ENCODE results near the gene DNM3. TPM values are rescaled to one million over a fixed set of nuclear protein-coding genes. Genes with fewer than 3 reads are reported as not detected.

The DNM3 gene
- total RNA-seq, 1 experiment from 2014 or later: 0.11 TPM

DNA sequence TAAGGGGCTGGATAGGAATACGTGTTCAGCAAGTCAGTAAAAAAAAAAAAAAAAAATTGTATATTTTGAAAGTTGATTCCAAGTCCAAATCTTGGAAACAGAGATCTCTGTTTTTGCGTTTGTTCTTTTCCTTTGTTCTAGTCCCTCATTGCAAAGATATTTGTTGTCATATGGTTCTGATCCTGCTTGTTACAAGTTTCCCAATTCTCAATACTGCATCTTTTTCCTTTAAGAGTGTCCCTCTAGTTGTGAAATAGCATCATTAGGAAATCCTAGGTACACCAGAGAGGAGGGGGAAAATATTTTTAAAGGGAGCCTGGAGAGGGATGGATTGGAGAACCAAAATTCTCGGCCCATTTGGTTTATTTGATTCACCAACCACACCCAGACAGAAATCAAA lies 426.9 kb downstream of the DNM3 start:
- Mint-ChIP-seq H3K36me3 (ENCODE audit: insufficient read depth, unreplicated experiment) (no peaks in the 10 kb centered on the region), H3K4me3 (ENCODE audit: unreplicated experiment) (no peak overlapping the region), H3K4me1 (ENCODE audit: low read depth, unreplicated experiment) (no peaks in the 10 kb centered on the region), H3K9me3 (ENCODE audit: unreplicated experiment) (no peaks in the 10 kb centered on the region), H3K27ac (ENCODE audit: unreplicated experiment) (no peak overlapping the region), H3K27me3 (ENCODE audit: insufficient read depth, unreplicated experiment) (no peaks in the 10 kb centered on the region)
- ChIA-PET POLR2A (no interaction called here), CTCF (no interaction called here)
- no peak for DNase-seq
- intact Hi-C loops (cut with micrococcal nuclease; ENCODE audit: unreplicated experiment): loop anchor here (5.0 kb wide), 1 partner anchor 129 kb away; no protein-coding TSS in a partner anchor
- Histone ChIP-seq H3K27me3 (replicated peaks; ENCODE audit: control insufficient read depth, insufficient read depth, low read length) (no peaks in the 10 kb centered on the region), H3K4me1 (no peaks in the 10 kb centered on the region), H3K9me3 (no peaks in the 10 kb centered on the region; the same call in 1 of the 2 replicates), H3K4me3 (ENCODE audit: low read depth, low read length) (no peak overlapping the region), H3K36me3 (ENCODE audit: control insufficient read depth, insufficient read depth, low read length) (no peaks in the 10 kb centered on the region)
- BruUV-seq (replicated peaks): no TSS peak
- TF ChIP-seq, protein P1, sequence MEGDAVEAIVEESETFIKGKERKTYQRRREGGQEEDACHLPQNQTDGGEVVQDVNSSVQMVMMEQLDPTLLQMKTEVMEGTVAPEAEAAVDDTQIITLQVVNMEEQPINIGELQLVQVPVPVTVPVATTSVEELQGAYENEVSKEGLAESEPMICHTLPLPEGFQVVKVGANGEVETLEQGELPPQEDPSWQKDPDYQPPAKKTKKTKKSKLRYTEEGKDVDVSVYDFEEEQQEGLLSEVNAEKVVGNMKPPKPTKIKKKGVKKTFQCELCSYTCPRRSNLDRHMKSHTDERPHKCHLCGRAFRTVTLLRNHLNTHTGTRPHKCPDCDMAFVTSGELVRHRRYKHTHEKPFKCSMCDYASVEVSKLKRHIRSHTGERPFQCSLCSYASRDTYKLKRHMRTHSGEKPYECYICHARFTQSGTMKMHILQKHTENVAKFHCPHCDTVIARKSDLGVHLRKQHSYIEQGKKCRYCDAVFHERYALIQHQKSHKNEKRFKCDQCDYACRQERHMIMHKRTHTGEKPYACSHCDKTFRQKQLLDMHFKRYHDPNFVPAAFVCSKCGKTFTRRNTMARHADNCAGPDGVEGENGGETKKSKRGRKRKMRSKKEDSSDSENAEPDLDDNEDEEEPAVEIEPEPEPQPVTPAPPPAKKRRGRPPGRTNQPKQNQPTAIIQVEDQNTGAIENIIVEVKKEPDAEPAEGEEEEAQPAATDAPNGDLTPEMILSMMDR (IDR thresholded peaks at IDR 0.05; ENCODE audit: insufficient read depth in 1 of 2, low read depth in 1 of 2, low read length in 1 of 2, severe bottlenecking in 1 of 2, unreplicated experiment in 1 of 2): no peak

DNA sequence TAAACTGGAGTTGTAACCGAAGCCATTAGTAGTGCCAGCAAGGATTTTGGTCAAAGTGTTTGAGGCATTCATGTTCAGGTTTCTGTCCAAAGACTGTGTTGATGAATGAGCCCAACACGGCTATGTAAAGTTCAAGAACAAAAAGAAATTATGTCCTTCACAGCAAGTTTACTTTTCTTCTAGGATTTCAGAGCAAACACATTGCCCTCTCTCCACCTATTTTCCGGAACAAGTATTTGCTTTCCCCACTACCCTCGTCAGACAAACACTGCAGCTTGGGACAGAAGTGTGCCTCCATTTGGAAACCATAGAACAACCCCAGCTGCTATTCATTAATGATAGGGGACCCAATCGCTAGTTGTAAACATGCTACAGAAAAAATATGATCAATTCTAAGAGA lies 427.8 kb downstream of the DNM3 start:
- Histone ChIP-seq H3K4me3 (ENCODE audit: low read depth, low read length) (no peak overlapping the region), H3K4me1 (no peaks in the 10 kb centered on the region), H3K36me3 (ENCODE audit: control insufficient read depth, insufficient read depth, low read length) (no peaks in the 10 kb centered on the region), H3K27me3 (replicated peaks; ENCODE audit: control insufficient read depth, insufficient read depth, low read length) (no peaks in the 10 kb centered on the region), H3K9me3 (no peaks in the 10 kb centered on the region; the same call in 1 of the 2 replicates)
- no peaks in the 10 kb centered on the region for H3K27me3 Mint-ChIP-seq (ENCODE audit: insufficient read depth, unreplicated experiment)
- no peak overlapping the region for H3K27ac Mint-ChIP-seq (ENCODE audit: unreplicated experiment)
- BruUV-seq (replicated peaks): no TSS peak
- intact Hi-C loops (cut with micrococcal nuclease; ENCODE audit: unreplicated experiment): loop anchor here (5.0 kb wide), 1 partner anchor 128 kb away; no protein-coding TSS in a partner anchor
- ChIA-PET POLR2A (no interaction called here), CTCF (no interaction called here)
- H3K9me3 Mint-ChIP-seq (ENCODE audit: unreplicated experiment): no peaks in the 10 kb centered on the region
- no peaks in the 10 kb centered on the region for H3K4me1 Mint-ChIP-seq (ENCODE audit: low read depth, unreplicated experiment)
- no peaks in the 10 kb centered on the region for H3K36me3 Mint-ChIP-seq (ENCODE audit: insufficient read depth, unreplicated experiment)
- TF ChIP-seq, protein P1 (IDR thresholded peaks at IDR 0.05; ENCODE audit: insufficient read depth in 1 of 2, low read depth in 1 of 2, low read length in 1 of 2, severe bottlenecking in 1 of 2, unreplicated experiment in 1 of 2): no peak
- DNase-seq: no peak
- no peak overlapping the region for H3K4me3 Mint-ChIP-seq (ENCODE audit: unreplicated experiment)

DNA sequence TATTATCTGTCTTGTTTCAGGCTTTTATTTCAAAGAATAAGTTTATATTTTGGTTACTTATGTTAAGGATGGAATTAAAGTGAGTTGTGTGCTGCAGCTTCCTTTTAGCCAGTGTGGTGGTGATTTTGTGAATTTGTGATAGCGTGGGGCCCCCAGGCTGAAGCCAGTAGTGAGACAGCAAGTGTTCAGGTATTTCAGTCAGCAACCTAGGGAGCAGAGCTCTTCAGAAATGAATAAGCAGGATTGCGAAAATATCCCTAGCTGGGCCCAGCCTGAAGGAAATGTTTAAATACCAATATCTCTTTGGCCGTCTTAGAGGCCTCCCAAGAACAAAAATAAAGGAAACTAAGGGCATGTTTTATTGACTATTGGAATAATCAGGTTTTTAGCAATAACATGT lies 428.3 kb downstream of the DNM3 start:
- H3K4me1 Mint-ChIP-seq (ENCODE audit: low read depth, unreplicated experiment): no peaks in the 10 kb centered on the region
- no peaks in the 10 kb centered on the region for H3K27me3 ChIP-seq (replicated peaks; ENCODE audit: control insufficient read depth, insufficient read depth, low read length)

More for the DNA sequence above, 428.3 kb downstream of the DNM3 start:
- intact Hi-C loops (cut with micrococcal nuclease; ENCODE audit: unreplicated experiment): loop anchor here (5.0 kb wide), 1 partner anchor 128 kb away; no protein-coding TSS in a partner anchor
- Histone ChIP-seq H3K9me3 (no peaks in the 10 kb centered on the region; the same call in 1 of the 2 replicates), H3K4me3 (ENCODE audit: low read depth, low read length) (no peak overlapping the region), H3K36me3 (ENCODE audit: control insufficient read depth, insufficient read depth, low read length) (no peaks in the 10 kb centered on the region), H3K4me1 (no peaks in the 10 kb centered on the region)
- peak in 1 of 2 experiments; percentile 6 for DNase-seq
- H3K27ac Mint-ChIP-seq (ENCODE audit: unreplicated experiment): no peak overlapping the region
- H3K4me3 Mint-ChIP-seq (ENCODE audit: unreplicated experiment): no peak overlapping the region
- H3K36me3 Mint-ChIP-seq (ENCODE audit: insufficient read depth, unreplicated experiment): no peaks in the 10 kb centered on the region
- H3K9me3 Mint-ChIP-seq (ENCODE audit: unreplicated experiment): no peaks in the 10 kb centered on the region
- CTCF ChIA-PET: no interaction called here
- no peaks in the 10 kb centered on the region for H3K27me3 Mint-ChIP-seq (ENCODE audit: insufficient read depth, unreplicated experiment)
- POLR2A ChIA-PET: no interaction called here
- BruUV-seq (replicated peaks): no TSS peak
- TF ChIP-seq, protein P1 (IDR thresholded peaks at IDR 0.05; ENCODE audit: insufficient read depth in 1 of 2, low read depth in 1 of 2, low read length in 1 of 2, severe bottlenecking in 1 of 2, unreplicated experiment in 1 of 2): no peak

Measured in Caco-2 (cell line).